ENCODE results near the gene MYH9.

The MYH9 gene

GRCh38 chr22:36323182-36323854 lies 64.4 kb downstream of the MYH9 start:
- H3K27ac ChIP-seq (ENCODE audit: low read length), result peak overlapping the region; percentile 97
- H3K9me3 ChIP-seq (ENCODE audit: control insufficient read depth in 1 of 2, low read length in 2 of 2), result no peaks in the 10 kb centered on the region
- H3K4me1 ChIP-seq (ENCODE audit: control insufficient read depth in 1 of 2, insufficient read depth in 2 of 2, low read length in 2 of 2), result peaks cover 42 to 65% of the 10 kb centered on the region in 2 donors
- peak overlapping the region in 1 of 2 donors; percentile 46 for H3K4me3 ChIP-seq (ENCODE audit: low read depth in 1 of 2, low read length in 2 of 2)
- H3K36me3 ChIP-seq (ENCODE audit: control insufficient read depth in 1 of 2, insufficient read depth in 2 of 2, low read length in 2 of 2), result peaks cover 64 to 86% of the 10 kb centered on the region in 2 donors
- no peaks in the 10 kb centered on the region for H3K27me3 ChIP-seq (ENCODE audit: low read depth, low read length)

- peaks cover 37 to 57% of the 10 kb centered on the region in 2 donors for H3K4me1 ChIP-seq (ENCODE audit: control insufficient read depth in 1 of 2, insufficient read depth in 2 of 2, low read length in 2 of 2)
- peaks cover 72 to 86% of the 10 kb centered on the region in 2 donors for H3K36me3 ChIP-seq (ENCODE audit: control insufficient read depth in 1 of 2, insufficient read depth in 2 of 2, low read length in 2 of 2)
- H3K4me3 ChIP-seq (ENCODE audit: low read depth in 1 of 2, low read length in 2 of 2), result peak overlapping the region in 1 of 2 donors; percentile 11
- peak overlapping the region; percentile 97 for H3K27ac ChIP-seq (ENCODE audit: low read length)
- H3K27me3 ChIP-seq (ENCODE audit: low read depth, low read length), result no peaks in the 10 kb centered on the region
- no peaks in the 10 kb centered on the region for H3K9me3 ChIP-seq (ENCODE audit: control insufficient read depth in 1 of 2, low read length in 2 of 2)
These were observed 65.2 kb downstream of the MYH9 start for GRCh38 chr22:36322602-36322915.

GRCh38 chr22:36321797-36322601 lies 65.8 kb downstream of the MYH9 start:
- H3K27ac ChIP-seq (ENCODE audit: low read length), result peak overlapping the region; percentile 51
- peaks cover 35 to 52% of the 10 kb centered on the region in 2 donors for H3K4me1 ChIP-seq (ENCODE audit: control insufficient read depth in 1 of 2, insufficient read depth in 2 of 2, low read length in 2 of 2)

GRCh38 chr22:36320553-36320952 lies 67.2 kb downstream of the MYH9 start:
- no peak overlapping the region for H3K27ac ChIP-seq (ENCODE audit: low read length)

More at GRCh38 chr22:36321797-36322601, 65.8 kb downstream of the MYH9 start:
- Histone ChIP-seq H3K9me3 (ENCODE audit: control insufficient read depth in 1 of 2, low read length in 2 of 2) (no peaks in the 10 kb centered on the region), H3K36me3 (ENCODE audit: control insufficient read depth in 1 of 2, insufficient read depth in 2 of 2, low read length in 2 of 2) (peaks cover 73 to 88% of the 10 kb centered on the region in 2 donors), H3K4me3 (ENCODE audit: low read depth in 1 of 2, low read length in 2 of 2) (peak overlapping the region in 1 of 2 donors; percentile 11), H3K27me3 (ENCODE audit: low read depth, low read length) (no peaks in the 10 kb centered on the region)

GRCh38 chr22:36319595-36320497 lies 67.9 kb downstream of the MYH9 start:
- no peak overlapping the region for H3K27ac ChIP-seq (ENCODE audit: low read length)
- peaks cover 18 to 31% of the 10 kb centered on the region in 2 donors for H3K4me1 ChIP-seq (ENCODE audit: control insufficient read depth in 1 of 2, insufficient read depth in 2 of 2, low read length in 2 of 2)
- H3K9me3 ChIP-seq (ENCODE audit: control insufficient read depth in 1 of 2, low read length in 2 of 2), result no peaks in the 10 kb centered on the region
- no peaks in the 10 kb centered on the region for H3K27me3 ChIP-seq (ENCODE audit: low read depth, low read length)
- no peak overlapping the region for H3K4me3 ChIP-seq (ENCODE audit: low read depth in 1 of 2, low read length in 2 of 2)
- peaks cover 77 to 81% of the 10 kb centered on the region in 2 donors for H3K36me3 ChIP-seq (ENCODE audit: control insufficient read depth in 1 of 2, insufficient read depth in 2 of 2, low read length in 2 of 2)

More at GRCh38 chr22:36320553-36320952, 67.2 kb downstream of the MYH9 start:
- peaks cover 23 to 37% of the 10 kb centered on the region in 2 donors for H3K4me1 ChIP-seq (ENCODE audit: control insufficient read depth in 1 of 2, insufficient read depth in 2 of 2, low read length in 2 of 2)
- peaks cover 71 to 82% of the 10 kb centered on the region in 2 donors for H3K36me3 ChIP-seq (ENCODE audit: control insufficient read depth in 1 of 2, insufficient read depth in 2 of 2, low read length in 2 of 2)
- H3K27me3 ChIP-seq (ENCODE audit: low read depth, low read length), result no peaks in the 10 kb centered on the region
- H3K9me3 ChIP-seq (ENCODE audit: control insufficient read depth in 1 of 2, low read length in 2 of 2), result no peaks in the 10 kb centered on the region
- no peak overlapping the region for H3K4me3 ChIP-seq (ENCODE audit: low read depth in 1 of 2, low read length in 2 of 2)

GRCh38 chr22:36318442-36318841 lies 69.3 kb downstream of the MYH9 start:
- Histone ChIP-seq H3K4me3 (ENCODE audit: low read depth in 1 of 2, low read length in 2 of 2) (no peak overlapping the region), H3K9me3 (ENCODE audit: control insufficient read depth in 1 of 2, low read length in 2 of 2) (no peaks in the 10 kb centered on the region), H3K36me3 (ENCODE audit: control insufficient read depth in 1 of 2, insufficient read depth in 2 of 2, low read length in 2 of 2) (peaks cover 75 to 83% of the 10 kb centered on the region in 2 donors), H3K4me1 (ENCODE audit: control insufficient read depth in 1 of 2, insufficient read depth in 2 of 2, low read length in 2 of 2) (peaks cover 6 to 18% of the 10 kb centered on the region in 2 donors), H3K27me3 (ENCODE audit: low read depth, low read length) (no peaks in the 10 kb centered on the region), H3K27ac (ENCODE audit: low read length) (no peak overlapping the region)

- Histone ChIP-seq H3K4me1 (ENCODE audit: control insufficient read depth in 1 of 2, insufficient read depth in 2 of 2, low read length in 2 of 2) (peaks cover 0 to 11% of the 10 kb centered on the region in 2 donors), H3K36me3 (ENCODE audit: control insufficient read depth in 1 of 2, insufficient read depth in 2 of 2, low read length in 2 of 2) (peaks cover 69 to 83% of the 10 kb centered on the region in 2 donors), H3K9me3 (ENCODE audit: control insufficient read depth in 1 of 2, low read length in 2 of 2) (no peaks in the 10 kb centered on the region), H3K4me3 (ENCODE audit: low read depth in 1 of 2, low read length in 2 of 2) (no peak overlapping the region), H3K27me3 (ENCODE audit: low read depth, low read length) (no peaks in the 10 kb centered on the region), H3K27ac (ENCODE audit: low read length) (no peak overlapping the region)
These were observed 70.0 kb downstream of the MYH9 start for GRCh38 chr22:36317658-36318271.

GRCh38 chr22:36316419-36316818 lies 71.3 kb downstream of the MYH9 start:
- Histone ChIP-seq H3K4me3 (ENCODE audit: low read depth in 1 of 2, low read length in 2 of 2) (no peak overlapping the region), H3K4me1 (ENCODE audit: control insufficient read depth in 1 of 2, insufficient read depth in 2 of 2, low read length in 2 of 2) (peaks cover 0 to 7% of the 10 kb centered on the region in 2 donors), H3K27me3 (ENCODE audit: low read depth, low read length) (no peaks in the 10 kb centered on the region), H3K27ac (ENCODE audit: low read length) (no peak overlapping the region), H3K9me3 (ENCODE audit: control insufficient read depth in 1 of 2, low read length in 2 of 2) (no peaks in the 10 kb centered on the region), H3K36me3 (ENCODE audit: control insufficient read depth in 1 of 2, insufficient read depth in 2 of 2, low read length in 2 of 2) (peaks cover 73 to 83% of the 10 kb centered on the region in 2 donors)

- H3K27me3 ChIP-seq (ENCODE audit: low read depth, low read length), result no peaks in the 10 kb centered on the region
- H3K27ac ChIP-seq (ENCODE audit: low read length), result no peak overlapping the region
- peaks cover 0 to 3% of the 10 kb centered on the region in 2 donors for H3K4me1 ChIP-seq (ENCODE audit: control insufficient read depth in 1 of 2, insufficient read depth in 2 of 2, low read length in 2 of 2)
- no peaks in the 10 kb centered on the region for H3K9me3 ChIP-seq (ENCODE audit: control insufficient read depth in 1 of 2, low read length in 2 of 2)
- no peak overlapping the region for H3K4me3 ChIP-seq (ENCODE audit: low read depth in 1 of 2, low read length in 2 of 2)
- peaks cover 73 to 83% of the 10 kb centered on the region in 2 donors for H3K36me3 ChIP-seq (ENCODE audit: control insufficient read depth in 1 of 2, insufficient read depth in 2 of 2, low read length in 2 of 2)
These were observed 72.4 kb downstream of the MYH9 start for GRCh38 chr22:36315325-36315724.

- Histone ChIP-seq H3K27ac (ENCODE audit: low read length) (no peak overlapping the region), H3K36me3 (ENCODE audit: control insufficient read depth in 1 of 2, insufficient read depth in 2 of 2, low read length in 2 of 2) (peaks cover 64 to 88% of the 10 kb centered on the region in 2 donors), H3K4me1 (ENCODE audit: control insufficient read depth in 1 of 2, insufficient read depth in 2 of 2, low read length in 2 of 2) (peaks cover 0 to 3% of the 10 kb centered on the region in 2 donors), H3K4me3 (ENCODE audit: low read depth in 1 of 2, low read length in 2 of 2) (no peak overlapping the region), H3K27me3 (ENCODE audit: low read depth, low read length) (no peaks in the 10 kb centered on the region), H3K9me3 (ENCODE audit: control insufficient read depth in 1 of 2, low read length in 2 of 2) (no peaks in the 10 kb centered on the region)
These were observed 76.2 kb downstream of the MYH9 start for GRCh38 chr22:36311386-36312085.
